Esophagus (tissue), 2 donors: ENCODE measurements around the gene CRYBB3. TPM values are rescaled to one million over a fixed set of nuclear protein-coding genes. Genes with fewer than 3 reads are reported as not detected.

Experiments
- polyA plus RNA-seq, 2 donors: library from polyadenylated mRNA; stranded (reverse); fragments of 200-250 nt; gene quantifications; one replicate each; pipeline ENCODE4 v1.2.3, GENCODE V29; 2013
- donor health status: healthy with polysubstance abuse.
- donor health status: Bipolar disorder and iron deficiency.

CRYBB3 gene
- polyA plus RNA-seq, 2 donors: 0.33 to 1.1 TPM

Other genes with a start within 250 kb of the CRYBB3 start
- gene KIAA1671, start 247.1 kb upstream of the CRYBB3 start, polyA plus RNA-seq: 10 to 100 TPM; 14.2 to 17.7 TPM
- gene CRYBB2, start 19.8 kb downstream of the CRYBB3 start, polyA plus RNA-seq: under 1 TPM; 0.18 to 0.49 TPM